B cell (primary cell): Measurements from ENCODE around the gene TRIM65.
"Not testable (repeated sequence)": the region's sequence is repeated elsewhere in the genome, so short reads cannot be mapped to it uniquely, and the experiment has no call there.

ENCODE experiments used
- CTCF ChIP-seq: fragments of 200-600 bp; IDR thresholded peaks from one replicate; pipeline ENCODE4 v1.8.0; 2022; ENCODE audit warnings: antibody characterized with exemption, mild to moderate bottlenecking
- EZH2 ChIP-seq: IDR thresholded peaks from 2 replicates; pipeline ENCODE4 v1.6.1; 2012; ENCODE audit warnings: borderline replicate concordance, low read depth, mild to moderate bottlenecking, moderate library complexity, low read length; ENCODE audit not compliant: insufficient read depth, poor library complexity, severe bottlenecking

DNA sequence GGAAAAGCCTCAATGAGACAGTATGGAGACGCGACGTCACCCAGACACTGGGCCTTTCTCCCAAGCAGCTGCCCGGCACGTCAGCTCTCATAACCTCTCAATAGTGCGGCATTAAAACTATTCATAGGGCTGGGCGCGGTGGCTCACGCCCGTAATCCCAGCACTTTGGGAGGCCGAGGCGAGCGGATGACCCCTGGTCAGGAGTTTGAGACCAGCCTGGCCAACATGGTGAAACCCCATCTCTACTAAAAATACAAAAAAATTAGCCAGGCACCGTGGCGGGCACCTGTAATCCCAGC is 45.1 kb downstream of the TRIM65 start:
- not testable (repeated sequence) for TF ChIP-seq CTCF, EZH2
